OCI-LY1 (cell line): ENCODE results near the gene CADM4.
A peak's percentile ranks its signal among the peaks of the same experiment; 100 is the strongest.

Source experiments
- H2AFZ ChIP-seq: fragments of 200-600 bp; sonication (generic), shearing (Covaris generic); 2 replicates; pipeline ENCODE4 v1.6.0; 2014; ENCODE audit warnings: antibody characterized with exemption, mild to moderate bottlenecking, low read length
- H3F3A ChIP-seq: fragments of 200-600 bp; sonication (generic), shearing (Covaris generic); 2 replicates; pipeline ENCODE4 v1.6.0; 2014; ENCODE audit warnings: mild to moderate bottlenecking, antibody characterized with exemption, low read length, moderate library complexity; ENCODE audit not compliant: insufficient read depth
- H3K27ac ChIP-seq: fragments of 200-600 bp; sonication (generic); 2 replicates; pipeline ENCODE4 v1.5.1; 2014; ENCODE audit warnings: low read length, mixed run types, mild to moderate bottlenecking, low read depth; ENCODE audit not compliant: poor library complexity, severe bottlenecking
- H3K27me3 ChIP-seq: fragments of 200-600 bp; sonication (generic); 2 replicates; pipeline ENCODE4 v1.6.0; 2014; ENCODE audit warnings: antibody characterized with exemption, mild to moderate bottlenecking, low read length, moderate library complexity; ENCODE audit not compliant: insufficient read depth
- H3K36me3 ChIP-seq: fragments of 200-600 bp; sonication (generic); 2 replicates; pipeline ENCODE4 v1.6.1; 2014; ENCODE audit warnings: mild to moderate bottlenecking, antibody characterized with exemption, low read length, moderate library complexity, mixed read lengths; ENCODE audit not compliant: insufficient read depth
- H3K4me1 ChIP-seq: fragments of 200-600 bp; sonication (generic); 2 replicates; pipeline ENCODE4 v1.5.1; 2014; ENCODE audit warnings: mild to moderate bottlenecking, low read length, moderate library complexity; ENCODE audit not compliant: insufficient read depth, severe bottlenecking
- H3K4me2 ChIP-seq: fragments of 200-600 bp; sonication (generic), shearing (Covaris generic); 2 replicates; pipeline ENCODE4 v1.6.1; 2014; ENCODE audit warnings: low read length
- H3K4me3 ChIP-seq: fragments of 200-600 bp; sonication (generic); 2 replicates; pipeline ENCODE4 v1.5.1; 2014; ENCODE audit warnings: low read length, low read depth, mild to moderate bottlenecking, mixed read lengths; ENCODE audit not compliant: poor library complexity, severe bottlenecking
- H3K79me2 ChIP-seq: fragments of 200-600 bp; shearing (Covaris generic); 2 replicates; pipeline ENCODE4 v1.6.1; 2016; ENCODE audit warnings: mixed run types, low read length, mixed read lengths; ENCODE audit not compliant: insufficient read depth
- H3K9ac ChIP-seq: fragments of 200-600 bp; sonication (generic), shearing (Covaris generic); 2 replicates; pipeline ENCODE4 v1.6.1; 2014; ENCODE audit warnings: mild to moderate bottlenecking, low read length, mixed read lengths
- H3K9me2 ChIP-seq: fragments of 200-600 bp; sonication (generic), shearing (Covaris generic); 2 replicates; pipeline ENCODE4 v1.6.1; 2014; ENCODE audit warnings: low read depth, mild to moderate bottlenecking, low read length, mixed read lengths
- H3K9me3 ChIP-seq: fragments of 200-600 bp; shearing (Covaris generic); 2 replicates; pipeline ENCODE4 v1.6.1; 2014; ENCODE audit warnings: low read length, mixed read lengths
- H4K20me1 ChIP-seq: fragments of 200-600 bp; sonication (generic), shearing (Covaris generic); 2 replicates; pipeline ENCODE4 v1.6.0; 2016; ENCODE audit warnings: mild to moderate bottlenecking, low read length; ENCODE audit not compliant: insufficient read depth
- CTCF ChIP-seq: fragments of 200-600 bp; sonication (generic), shearing (Covaris generic); IDR thresholded peaks from 2 replicates; pipeline ENCODE4 v1.5.1; 2017; ENCODE audit warnings: mild to moderate bottlenecking, antibody characterized with exemption, low read length, moderate library complexity, mixed read lengths
- EZH2 ChIP-seq: fragments of 200-600 bp; sonication (generic), shearing (Covaris generic); IDR thresholded peaks from 2 replicates; pipeline ENCODE4 v1.8.0; 2017; ENCODE audit warnings: borderline replicate concordance, mixed run types, mild to moderate bottlenecking, antibody characterized with exemption, low read length, moderate library complexity, mixed read lengths

CADM4 gene

GRCh38 chr19:43639519-43640423 lies at the start of gene CADM4:
TSS of gene CADM4 (minus strand) at chr19:43639850. CDS start at chr19:43639790, 60 bp downstream.
- Histone ChIP-seq H3K9me2 (no peaks in the 10 kb centered on the region), H2AFZ (no peak within 1 kb of the TSS), H3K9ac (no peak within 1 kb of the TSS), H3K27ac (no peak within 1 kb of the TSS), H3K4me3 (peak within 1 kb of the TSS; percentile 46), H3K9me3 (no peaks in the 10 kb centered on the region), H3K36me3 (no peaks in the 10 kb centered on the region), H3K79me2 (no peaks in the 10 kb centered on the region), H3K4me1 (peaks cover 3% of the 10 kb centered on the region), H3K27me3 (0 out of 2 replicates have a peak, but pooled peaks cover 13% of the 10 kb centered on the region), H3K4me2 (peak within 1 kb of the TSS; percentile 51; the same call in 1 of the 2 replicates), H4K20me1 (no peaks in the 10 kb centered on the region), H3F3A (no peaks in the 10 kb centered on the region)
- no peak for TF ChIP-seq CTCF
- no peak for TF ChIP-seq EZH2

- Histone ChIP-seq H2AFZ (no peak overlapping the region), H3K4me2 (no peak overlapping the region), H3K79me2 (no peaks in the 10 kb centered on the region)
Measured at GRCh38 chr19:43688059-43688701, 48.5 kb upstream of the CADM4 start.

GRCh38 chr19:43687660-43687997 lies 48.0 kb upstream of the CADM4 start:
- TF ChIP-seq CTCF (no peak), EZH2 (no peak)
- H2AFZ ChIP-seq, result no peak overlapping the region
- peaks cover 6% of the 10 kb centered on the region; the same call in 1 of the 2 replicates for H3K27me3 ChIP-seq
- no peaks in the 10 kb centered on the region for H4K20me1 ChIP-seq
- no peak overlapping the region for H3K27ac ChIP-seq
- H3K4me1 ChIP-seq, result no peaks in the 10 kb centered on the region
- H3K36me3 ChIP-seq, result no peaks in the 10 kb centered on the region
- no peaks in the 10 kb centered on the region for H3K79me2 ChIP-seq
- peaks cover 6% of the 10 kb centered on the region; the same call in 1 of the 2 replicates for H3K9me3 ChIP-seq
- H3K4me2 ChIP-seq, result no peak overlapping the region
- no peak overlapping the region for H3K4me3 ChIP-seq
- H3K9me2 ChIP-seq, result no peaks in the 10 kb centered on the region
- H3F3A ChIP-seq, result no peaks in the 10 kb centered on the region
- no peak overlapping the region for H3K9ac ChIP-seq

More at GRCh38 chr19:43688059-43688701, 48.5 kb upstream of the CADM4 start:
- Histone ChIP-seq H3K4me3 (no peak overlapping the region), H3K27me3 (peaks cover 6% of the 10 kb centered on the region; the same call in 1 of the 2 replicates), H3K4me1 (no peaks in the 10 kb centered on the region), H3K9me2 (no peaks in the 10 kb centered on the region), H3K9me3 (peaks cover 6% of the 10 kb centered on the region; the same call in 1 of the 2 replicates), H3F3A (no peaks in the 10 kb centered on the region), H3K9ac (no peak overlapping the region), H3K36me3 (no peaks in the 10 kb centered on the region), H4K20me1 (no peaks in the 10 kb centered on the region), H3K27ac (no peak overlapping the region)
- no peak for TF ChIP-seq CTCF
- no peak for TF ChIP-seq EZH2
